NCI-H2227 (cell line): ENCODE results near the gene NDUFB6.
"Not testable (repeated sequence)": the region's sequence is repeated elsewhere in the genome, so short reads cannot be mapped to it uniquely, and the experiment has no call there.

ENCODE experiments used
- DNase-seq: peaks from one replicate; lab custom pipeline; 2025; ENCODE audit not compliant: unreplicated experiment; lab: John Stamatoyannopoulos, UW

Gene NDUFB6

GRCh38 chr9:32524892-32525708 lies 47.9 kb downstream of the NDUFB6 start:
- DNase-seq: peak; percentile 35

- DNase-seq: not testable (repeated sequence)
These were observed 48.4 kb downstream of the NDUFB6 start for GRCh38 chr9:32524558-32524891.

GRCh38 chr9:32523910-32524309 lies 49.0 kb downstream of the NDUFB6 start:
- DNase-seq: no peak

- DNase-seq: no peak
These were observed 54.7 kb downstream of the NDUFB6 start for GRCh38 chr9:32518276-32518675.

GRCh38 chr9:32516241-32516640 lies 56.7 kb downstream of the NDUFB6 start:
- DNase-seq: no peak

GRCh38 chr9:32508728-32509127 lies 64.2 kb downstream of the NDUFB6 start:
- DNase-seq: no peak

GRCh38 chr9:32503008-32503407 lies 70.0 kb downstream of the NDUFB6 start:
- no peak for DNase-seq
